Astrocyte (in vitro differentiated cells and primary cell): ENCODE measurements around the gene SLC22A31. TPM values are rescaled to one million over a fixed set of nuclear protein-coding genes. Genes with fewer than 3 reads are reported as not detected.

Experiments
- DNase-seq: peaks from one replicate; pipeline ENCODE4 v3.0.0-alpha.2; 2010; ENCODE audit warnings: low read depth
- FAIRE-seq: peaks from 2 replicates; lab custom pipeline; 2011; peaks lifted over from hg19 to GRCh38; lab: Jason Lieb, UNC
- H2AFZ ChIP-seq: 2 replicates; pipeline ENCODE4 v1.6.0; 2012; ENCODE audit warnings: low read depth, low read length, inconsistent platforms
- H3K27ac ChIP-seq: 2 replicates; pipeline ENCODE4 v1.5.1; 2011; ENCODE audit warnings: low read depth, low read length, inconsistent platforms
- H3K27me3 ChIP-seq: 2 replicates; pipeline ENCODE4 v1.6.0; 2011; ENCODE audit warnings: low read length, inconsistent platforms; ENCODE audit not compliant: insufficient read depth
- H3K36me3 ChIP-seq: 2 replicates; pipeline ENCODE4 v1.5.1; 2011; ENCODE audit warnings: low read length, inconsistent platforms; ENCODE audit not compliant: insufficient read depth
- H3K4me1 ChIP-seq: 2 replicates; pipeline ENCODE4 v1.5.1; 2011; ENCODE audit warnings: low read length, inconsistent platforms; ENCODE audit not compliant: insufficient read depth
- H3K4me2 ChIP-seq: 2 replicates; pipeline ENCODE4 v1.6.0; 2012; ENCODE audit warnings: low read length, inconsistent platforms
- H3K4me3 ChIP-seq: 2 replicates; pipeline ENCODE4 v1.5.1; 2011; ENCODE audit warnings: low read depth, mild to moderate bottlenecking, low read length, inconsistent platforms; ENCODE audit not compliant: insufficient read depth
- H3K79me2 ChIP-seq: 2 replicates; pipeline ENCODE4 v1.6.0; 2012; ENCODE audit warnings: mild to moderate bottlenecking, low read length, inconsistent platforms; ENCODE audit not compliant: insufficient read depth
- H3K9ac ChIP-seq: 2 replicates; pipeline ENCODE4 v1.6.0; 2012; ENCODE audit warnings: mild to moderate bottlenecking, low read length, inconsistent platforms
- H3K9me3 ChIP-seq: 2 replicates; pipeline ENCODE4 v1.5.1; 2012; ENCODE audit warnings: low read depth, mild to moderate bottlenecking, low read length, inconsistent platforms; ENCODE audit not compliant: insufficient read depth
- H4K20me1 ChIP-seq: 2 replicates; pipeline ENCODE4 v1.6.0; 2012; ENCODE audit warnings: low read length, inconsistent platforms; ENCODE audit not compliant: insufficient read depth
- H3K27ac Mint-ChIP-seq: one replicate; pipeline ENCODE4 v1.8.0; 2021; ENCODE audit warnings: mild to moderate bottlenecking, mixed read lengths; ENCODE audit not compliant: unreplicated experiment
- H3K27me3 Mint-ChIP-seq: one replicate; pipeline ENCODE4 v1.8.0; 2021; ENCODE audit warnings: low read depth, mixed read lengths; ENCODE audit not compliant: unreplicated experiment
- H3K36me3 Mint-ChIP-seq: one replicate; pipeline ENCODE4 v1.8.0; 2021; ENCODE audit warnings: low read depth, mixed read lengths; ENCODE audit not compliant: unreplicated experiment
- H3K4me1 Mint-ChIP-seq: one replicate; pipeline ENCODE4 v1.8.0; 2021; ENCODE audit warnings: low read depth, mixed read lengths; ENCODE audit not compliant: unreplicated experiment
- H3K4me3 Mint-ChIP-seq: one replicate; pipeline ENCODE4 v1.8.0; 2021; ENCODE audit warnings: mild to moderate bottlenecking, moderate library complexity, mixed read lengths; ENCODE audit not compliant: unreplicated experiment
- H3K9me3 Mint-ChIP-seq: one replicate; pipeline ENCODE4 v1.8.0; 2021; ENCODE audit warnings: mild to moderate bottlenecking, mixed read lengths; ENCODE audit not compliant: unreplicated experiment
- CTCF ChIP-seq: IDR thresholded peaks from 2 replicates; pipeline ENCODE4 v1.5.1; 2011; ENCODE audit warnings: low read depth, mild to moderate bottlenecking, inconsistent platforms, low read length, moderate library complexity; ENCODE audit not compliant: insufficient read depth
- EZH2 ChIP-seq: IDR thresholded peaks from 2 replicates; pipeline ENCODE4 v1.6.1; 2012; ENCODE audit warnings: mild to moderate bottlenecking, low read length, inconsistent platforms; ENCODE audit not compliant: insufficient read depth
- total RNA-seq: library from RNA; stranded (reverse); gene quantifications from 2 replicates; pipeline ENCODE4 v1.2.1, GENCODE V29; 2021

SLC22A31 gene
- total RNA-seq, 1 donor from 2014 or later = 1.3 TPM

GRCh38 chr16:89174055-89174827, 26.1 kb downstream of the SLC22A31 start:
- no peaks in the 10 kb centered on the region for H4K20me1 ChIP-seq
- Mint-ChIP-seq H3K9me3 (no peaks in the 10 kb centered on the region), H3K27ac (no peak overlapping the region), H3K36me3 (no peaks in the 10 kb centered on the region), H3K4me3 (no peak overlapping the region), H3K27me3 (peaks cover 13% of the 10 kb centered on the region), H3K4me1 (no peaks in the 10 kb centered on the region)
- DNase-seq (no peak), FAIRE-seq (no peak)
- no peaks in the 10 kb centered on the region for H3K79me2 ChIP-seq
- no peaks in the 10 kb centered on the region for H3K27me3 ChIP-seq
- H3K9me3 ChIP-seq = no peaks in the 10 kb centered on the region
- no peak for TF ChIP-seq CTCF
- TF ChIP-seq EZH2 = no peak
- no peak overlapping the region for H3K4me3 ChIP-seq
- no peak overlapping the region for H3K27ac ChIP-seq
- no peak overlapping the region for H2AFZ ChIP-seq
- H3K36me3 ChIP-seq = no peaks in the 10 kb centered on the region
- H3K4me1 ChIP-seq = no peaks in the 10 kb centered on the region
- H3K9ac ChIP-seq = no peak overlapping the region
- no peak overlapping the region for H3K4me2 ChIP-seq

- Histone ChIP-seq H2AFZ (no peak overlapping the region), H3K9ac (no peak overlapping the region), H3K27ac (no peak overlapping the region), H4K20me1 (no peaks in the 10 kb centered on the region), H3K4me1 (no peaks in the 10 kb centered on the region), H3K27me3 (no peaks in the 10 kb centered on the region), H3K9me3 (no peaks in the 10 kb centered on the region), H3K79me2 (no peaks in the 10 kb centered on the region), H3K4me2 (no peak overlapping the region), H3K36me3 (no peaks in the 10 kb centered on the region), H3K4me3 (no peak overlapping the region)
- Mint-ChIP-seq H3K4me1 (no peaks in the 10 kb centered on the region), H3K36me3 (no peaks in the 10 kb centered on the region), H3K4me3 (no peak overlapping the region), H3K9me3 (no peaks in the 10 kb centered on the region), H3K27ac (no peak overlapping the region), H3K27me3 (peaks cover 16% of the 10 kb centered on the region)
- TF ChIP-seq CTCF (no peak), EZH2 (no peak)
- DNase-seq (no peak), FAIRE-seq (no peak)
These were observed 27.0 kb downstream of the SLC22A31 start for GRCh38 chr16:89173174-89173921.
